ENCODE results near the gene EXOC6. TPM values are rescaled to one million over a fixed set of nuclear protein-coding genes. Genes with fewer than 3 reads are reported as not detected.
A peak's percentile ranks its signal among the peaks of the same experiment; 100 is the strongest.

EXOC6 gene
- total and polyA plus RNA-seq, 2 of the 13 experiments (the other 11 are each of a cell fraction or from before 2014, with no cell fraction given): 22.2 to 29.2 TPM

DNA sequence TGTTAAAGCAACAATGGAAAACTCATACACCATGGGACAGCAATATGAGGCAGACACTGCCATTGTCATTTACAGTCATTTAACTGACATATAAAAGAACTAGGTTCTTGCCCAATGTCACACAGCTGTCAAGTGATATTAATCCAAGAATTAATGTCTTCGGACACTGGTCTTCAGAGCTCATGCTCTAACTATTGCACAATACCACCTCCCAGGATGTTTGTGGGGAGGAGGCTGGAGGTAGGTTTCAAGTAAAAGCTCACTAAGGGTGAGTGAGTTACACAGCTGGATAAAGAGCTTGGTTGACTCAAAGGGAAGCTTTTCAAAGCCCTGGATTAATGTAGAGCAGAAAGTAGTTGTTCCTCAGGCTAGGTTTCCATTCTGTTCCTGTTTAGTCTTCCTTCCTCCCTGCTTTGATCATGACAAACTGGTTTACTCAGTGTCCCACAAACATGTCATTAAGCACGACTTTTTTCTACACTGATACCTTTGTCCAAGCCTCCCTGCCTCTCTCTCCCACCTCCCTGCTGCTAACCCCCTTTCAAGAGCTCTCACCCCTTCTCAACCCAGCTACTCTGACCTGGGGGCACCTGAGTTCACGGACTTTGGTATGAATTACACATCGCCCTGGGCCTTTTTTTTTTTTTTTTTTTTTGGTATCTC, 987 bp upstream of the EXOC6 start:
- FAIRE-seq: no peak
- TF ChIP-seq ZNF484 (CRISPR knock-in tag; IDR thresholded peaks at IDR 0.05; ENCODE audit: borderline replicate concordance, low read depth): no peak
- TF ChIP-seq, protein P1, sequence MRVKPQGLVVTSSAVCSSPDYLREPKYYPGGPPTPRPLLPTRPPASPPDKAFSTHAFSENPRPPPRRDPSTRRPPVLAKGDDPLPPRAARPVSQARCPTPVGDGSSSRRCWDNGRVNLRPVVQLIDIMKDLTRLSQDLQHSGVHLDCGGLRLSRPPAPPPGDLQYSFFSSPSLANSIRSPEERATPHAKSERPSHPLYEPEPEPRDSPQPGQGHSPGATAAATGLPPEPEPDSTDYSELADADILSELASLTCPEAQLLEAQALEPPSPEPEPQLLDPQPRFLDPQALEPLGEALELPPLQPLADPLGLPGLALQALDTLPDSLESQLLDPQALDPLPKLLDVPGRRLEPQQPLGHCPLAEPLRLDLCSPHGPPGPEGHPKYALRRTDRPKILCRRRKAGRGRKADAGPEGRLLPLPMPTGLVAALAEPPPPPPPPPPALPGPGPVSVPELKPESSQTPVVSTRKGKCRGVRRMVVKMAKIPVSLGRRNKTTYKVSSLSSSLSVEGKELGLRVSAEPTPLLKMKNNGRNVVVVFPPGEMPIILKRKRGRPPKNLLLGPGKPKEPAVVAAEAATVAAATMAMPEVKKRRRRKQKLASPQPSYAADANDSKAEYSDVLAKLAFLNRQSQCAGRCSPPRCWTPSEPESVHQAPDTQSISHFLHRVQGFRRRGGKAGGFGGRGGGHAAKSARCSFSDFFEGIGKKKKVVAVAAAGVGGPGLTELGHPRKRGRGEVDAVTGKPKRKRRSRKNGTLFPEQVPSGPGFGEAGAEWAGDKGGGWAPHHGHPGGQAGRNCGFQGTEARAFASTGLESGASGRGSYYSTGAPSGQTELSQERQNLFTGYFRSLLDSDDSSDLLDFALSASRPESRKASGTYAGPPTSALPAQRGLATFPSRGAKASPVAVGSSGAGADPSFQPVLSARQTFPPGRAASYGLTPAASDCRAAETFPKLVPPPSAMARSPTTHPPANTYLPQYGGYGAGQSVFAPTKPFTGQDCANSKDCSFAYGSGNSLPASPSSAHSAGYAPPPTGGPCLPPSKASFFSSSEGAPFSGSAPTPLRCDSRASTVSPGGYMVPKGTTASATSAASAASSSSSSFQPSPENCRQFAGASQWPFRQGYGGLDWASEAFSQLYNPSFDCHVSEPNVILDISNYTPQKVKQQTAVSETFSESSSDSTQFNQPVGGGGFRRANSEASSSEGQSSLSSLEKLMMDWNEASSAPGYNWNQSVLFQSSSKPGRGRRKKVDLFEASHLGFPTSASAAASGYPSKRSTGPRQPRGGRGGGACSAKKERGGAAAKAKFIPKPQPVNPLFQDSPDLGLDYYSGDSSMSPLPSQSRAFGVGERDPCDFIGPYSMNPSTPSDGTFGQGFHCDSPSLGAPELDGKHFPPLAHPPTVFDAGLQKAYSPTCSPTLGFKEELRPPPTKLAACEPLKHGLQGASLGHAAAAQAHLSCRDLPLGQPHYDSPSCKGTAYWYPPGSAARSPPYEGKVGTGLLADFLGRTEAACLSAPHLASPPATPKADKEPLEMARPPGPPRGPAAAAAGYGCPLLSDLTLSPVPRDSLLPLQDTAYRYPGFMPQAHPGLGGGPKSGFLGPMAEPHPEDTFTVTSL (CRISPR knock-in tag; IDR thresholded peaks at IDR 0.05; ENCODE audit: borderline replicate concordance): no peak
- no peak for TF ChIP-seq ZBTB42 (CRISPR knock-in tag; IDR thresholded peaks at IDR 0.05)
- no peak for TF ChIP-seq ZNF354B (CRISPR knock-in tag; IDR thresholded peaks at IDR 0.05)
- no peak for TF ChIP-seq SOX6 (IDR thresholded peaks at IDR 0.05)
- peak; percentile 37; the same call in 1 of the 2 replicates for TF ChIP-seq SOX6 (CRISPR knock-in tag; IDR thresholded peaks at IDR 0.05)
- no peak for TF ChIP-seq MBD4 (IDR thresholded peaks at IDR 0.05; ENCODE audit: borderline replicate concordance, low read length)
- no peak for TF ChIP-seq WIZ (CRISPR knock-in tag; IDR thresholded peaks at IDR 0.05)
- TF ChIP-seq ZNF326 (CRISPR knock-in tag; IDR thresholded peaks at IDR 0.05; ENCODE audit: borderline replicate concordance): no peak
- no peak for TF ChIP-seq FOXA1 (IDR thresholded peaks at IDR 0.05)
- TF ChIP-seq FOXA1 (CRISPR knock-in tag; IDR thresholded peaks at IDR 0.05): 0 out of 2 replicates have a peak, but pooled peaks have one; percentile 15
- no peak for TF ChIP-seq ONECUT2 (CRISPR knock-in tag; IDR thresholded peaks at IDR 0.05)
- TF ChIP-seq ZNF331 (CRISPR knock-in tag; IDR thresholded peaks at IDR 0.05): no peak; the same call in 1 of the 2 replicates
- peak; percentile 37 for TF ChIP-seq RARA (CRISPR knock-in tag; IDR thresholded peaks at IDR 0.05)
- TF ChIP-seq, protein P2, sequence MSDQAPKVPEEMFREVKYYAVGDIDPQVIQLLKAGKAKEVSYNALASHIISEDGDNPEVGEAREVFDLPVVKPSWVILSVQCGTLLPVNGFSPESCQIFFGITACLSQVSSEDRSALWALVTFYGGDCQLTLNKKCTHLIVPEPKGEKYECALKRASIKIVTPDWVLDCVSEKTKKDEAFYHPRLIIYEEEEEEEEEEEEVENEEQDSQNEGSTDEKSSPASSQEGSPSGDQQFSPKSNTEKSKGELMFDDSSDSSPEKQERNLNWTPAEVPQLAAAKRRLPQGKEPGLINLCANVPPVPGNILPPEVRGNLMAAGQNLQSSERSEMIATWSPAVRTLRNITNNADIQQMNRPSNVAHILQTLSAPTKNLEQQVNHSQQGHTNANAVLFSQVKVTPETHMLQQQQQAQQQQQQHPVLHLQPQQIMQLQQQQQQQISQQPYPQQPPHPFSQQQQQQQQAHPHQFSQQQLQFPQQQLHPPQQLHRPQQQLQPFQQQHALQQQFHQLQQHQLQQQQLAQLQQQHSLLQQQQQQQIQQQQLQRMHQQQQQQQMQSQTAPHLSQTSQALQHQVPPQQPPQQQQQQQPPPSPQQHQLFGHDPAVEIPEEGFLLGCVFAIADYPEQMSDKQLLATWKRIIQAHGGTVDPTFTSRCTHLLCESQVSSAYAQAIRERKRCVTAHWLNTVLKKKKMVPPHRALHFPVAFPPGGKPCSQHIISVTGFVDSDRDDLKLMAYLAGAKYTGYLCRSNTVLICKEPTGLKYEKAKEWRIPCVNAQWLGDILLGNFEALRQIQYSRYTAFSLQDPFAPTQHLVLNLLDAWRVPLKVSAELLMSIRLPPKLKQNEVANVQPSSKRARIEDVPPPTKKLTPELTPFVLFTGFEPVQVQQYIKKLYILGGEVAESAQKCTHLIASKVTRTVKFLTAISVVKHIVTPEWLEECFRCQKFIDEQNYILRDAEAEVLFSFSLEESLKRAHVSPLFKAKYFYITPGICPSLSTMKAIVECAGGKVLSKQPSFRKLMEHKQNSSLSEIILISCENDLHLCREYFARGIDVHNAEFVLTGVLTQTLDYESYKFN (CRISPR knock-in tag; conservative IDR thresholded peaks at IDR 0.05): peak; percentile 54

More for the DNA sequence above, 987 bp upstream of the EXOC6 start:
- POLR2A ChIA-PET: interaction anchor here (0.8 to 4.2 kb wide), 4 partner anchors 9 to 157 kb away, joined by 3 to 27 read pairs (median 8); partner anchors contain the start of gene HHEX
- 3% methylated on average over 4 of the region's 4 CpGs for WGBS (ENCODE audit: low lambda C conversion rate)
- ATAC-seq (peak; percentile 20), DNase-seq (ENCODE audit: low spot score) (peak; percentile 66)
- H3K79me2 ChIP-seq (ENCODE audit: insufficient read depth, low read length): peaks cover 18% of the 10 kb centered on the region
- H3K4me1 ChIP-seq (ENCODE audit: insufficient read depth, low read length): peaks cover 43% of the 10 kb centered on the region
- CTCF ChIA-PET (ENCODE audit: low intra/inter-chr PET ratio, low total read pairs): no interaction called here
- in situ Hi-C loops (cut with HindIII; ENCODE audit: extremely low pct_ligation_motif_present, low pct_unique_long_range_greater_than_20kb): no loop called here
- H3K9ac ChIP-seq (ENCODE audit: insufficient read depth, low read depth, low read length): peak overlapping the region; percentile 64; the same call in 1 of the 2 replicates
- peak overlapping the region; percentile 43 for H3K27ac ChIP-seq (ENCODE audit: extremely low read length, insufficient read depth, low read length)
- no peaks in the 10 kb centered on the region for H3K36me3 ChIP-seq (replicated peaks in 1 of 2; ENCODE audit: control insufficient read depth in 1 of 2, insufficient read depth in 2 of 2, low read length in 2 of 2)
- H4K20me1 ChIP-seq (ENCODE audit: insufficient read depth, low read length): no peaks in the 10 kb centered on the region; the same call in 1 of the 2 replicates
- no peaks in the 10 kb centered on the region for H3K9me3 ChIP-seq (ENCODE audit: low read length)
- intact Hi-C loops (cut with micrococcal nuclease; ENCODE audit: unreplicated experiment): loop anchor here (1.0 to 5.0 kb wide), 3 partner anchors 45 to 255 kb away; partner anchors contain the start of genes HHEX and KIF11
- no peak overlapping the region for H2AFZ ChIP-seq (ENCODE audit: low read length)
- no TSS peak for BruUV-seq (replicated peaks)
- peak overlapping the region; percentile 94 to 96 (median 95) for H3K4me3 ChIP-seq (replicated peaks in 1 of 3; ENCODE audit: insufficient read depth in 1 of 3, low read depth in 2 of 3, low read length in 3 of 3)
- peak overlapping the region; percentile 100 for H3K4me2 ChIP-seq (ENCODE audit: low read depth, low read length)
- no peaks in the 10 kb centered on the region; a peak in 1 of 5 replicates for H3K27me3 ChIP-seq (ENCODE audit: control insufficient read depth in 1 of 2, insufficient read depth in 2 of 2, low read length in 2 of 2)
